ENCODE data around the gene PTPRR. TPM values are rescaled to one million over a fixed set of nuclear protein-coding genes. Genes with fewer than 3 reads are reported as not detected.

PTPRR gene
- polyA plus RNA-seq, 2 of the 4 experiments (the other 2 are of a cell fraction) = 0.13 to 0.15 TPM

- Histone ChIP-seq H3K9me3 (no peaks in the 10 kb centered on the region), H3K27ac (no peak overlapping the region), H3K4me2 (no peak overlapping the region), H3K4me1 (no peaks in the 10 kb centered on the region), H3K4me3 (no peak overlapping the region)
- ATAC-seq = no peak
- ChIA-PET POLR2A (no interaction called here), CTCF (interaction anchor here (0.9 kb wide), 1 partner anchor 729 kb away, joined by 3 read pairs; no protein-coding TSS in a partner anchor)
- FAIRE-seq = no peak
- WGBS (ENCODE audit: missing lambda C conversion rate) = 60% methylated on average over 1 of the region's 1 CpG
- no peak for DNase-seq (ENCODE audit: low read depth in 1 of 2, low spot score in 1 of 2)
- no peak for TF ChIP-seq CBX2 (IDR thresholded peaks at IDR 0.05; ENCODE audit: borderline replicate concordance, low read depth)
- TF ChIP-seq CHD4 (IDR thresholded peaks at IDR 0.05; ENCODE audit: borderline replicate concordance) = no peak
- TF ChIP-seq POLR2AphosphoS2 (conservative IDR thresholded peaks at IDR 0.05; ENCODE audit: low read length) = no peak
- TF ChIP-seq, protein P1, sequence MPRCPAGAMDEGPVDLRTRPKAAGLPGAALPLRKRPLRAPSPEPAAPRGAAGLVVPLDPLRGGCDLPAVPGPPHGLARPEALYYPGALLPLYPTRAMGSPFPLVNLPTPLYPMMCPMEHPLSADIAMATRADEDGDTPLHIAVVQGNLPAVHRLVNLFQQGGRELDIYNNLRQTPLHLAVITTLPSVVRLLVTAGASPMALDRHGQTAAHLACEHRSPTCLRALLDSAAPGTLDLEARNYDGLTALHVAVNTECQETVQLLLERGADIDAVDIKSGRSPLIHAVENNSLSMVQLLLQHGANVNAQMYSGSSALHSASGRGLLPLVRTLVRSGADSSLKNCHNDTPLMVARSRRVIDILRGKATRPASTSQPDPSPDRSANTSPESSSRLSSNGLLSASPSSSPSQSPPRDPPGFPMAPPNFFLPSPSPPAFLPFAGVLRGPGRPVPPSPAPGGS (IDR thresholded peaks at IDR 0.05) = no peak
- TF ChIP-seq PBX3 (IDR thresholded peaks at IDR 0.05) = no peak
- no peak for TF ChIP-seq MAZ (IDR thresholded peaks at IDR 0.05; ENCODE audit: borderline replicate concordance, low read depth, low read length)
- no peak for TF ChIP-seq KDM1A (IDR thresholded peaks at IDR 0.05; ENCODE audit: low read depth)
- TF ChIP-seq ZNF302 (CRISPR knock-in tag; IDR thresholded peaks at IDR 0.05) = no peak
- TF ChIP-seq RAD21 (conservative IDR thresholded peaks at IDR 0.05 in 1 of 2, IDR thresholded peaks at IDR 0.05 in 1 of 2) = no peak
- TF ChIP-seq BHLHE40 (IDR thresholded peaks at IDR 0.05; ENCODE audit: low read depth, low read length) = no peak
- no peak for TF ChIP-seq MAFK (IDR thresholded peaks at IDR 0.05; ENCODE audit: partially characterized antibody)
- TF ChIP-seq, protein P2, sequence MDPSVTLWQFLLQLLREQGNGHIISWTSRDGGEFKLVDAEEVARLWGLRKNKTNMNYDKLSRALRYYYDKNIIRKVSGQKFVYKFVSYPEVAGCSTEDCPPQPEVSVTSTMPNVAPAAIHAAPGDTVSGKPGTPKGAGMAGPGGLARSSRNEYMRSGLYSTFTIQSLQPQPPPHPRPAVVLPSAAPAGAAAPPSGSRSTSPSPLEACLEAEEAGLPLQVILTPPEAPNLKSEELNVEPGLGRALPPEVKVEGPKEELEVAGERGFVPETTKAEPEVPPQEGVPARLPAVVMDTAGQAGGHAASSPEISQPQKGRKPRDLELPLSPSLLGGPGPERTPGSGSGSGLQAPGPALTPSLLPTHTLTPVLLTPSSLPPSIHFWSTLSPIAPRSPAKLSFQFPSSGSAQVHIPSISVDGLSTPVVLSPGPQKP (IDR thresholded peaks at IDR 0.05; ENCODE audit: low read depth, low read length) = no peak
- no peak for TF ChIP-seq NR3C1 (IDR thresholded peaks at IDR 0.05)
- no peak for TF ChIP-seq FOXS1 (CRISPR knock-in tag; IDR thresholded peaks at IDR 0.05)
Measured at GRCh38 chr12:70608184-70608583, 312.4 kb downstream of the PTPRR start.

DNA sequence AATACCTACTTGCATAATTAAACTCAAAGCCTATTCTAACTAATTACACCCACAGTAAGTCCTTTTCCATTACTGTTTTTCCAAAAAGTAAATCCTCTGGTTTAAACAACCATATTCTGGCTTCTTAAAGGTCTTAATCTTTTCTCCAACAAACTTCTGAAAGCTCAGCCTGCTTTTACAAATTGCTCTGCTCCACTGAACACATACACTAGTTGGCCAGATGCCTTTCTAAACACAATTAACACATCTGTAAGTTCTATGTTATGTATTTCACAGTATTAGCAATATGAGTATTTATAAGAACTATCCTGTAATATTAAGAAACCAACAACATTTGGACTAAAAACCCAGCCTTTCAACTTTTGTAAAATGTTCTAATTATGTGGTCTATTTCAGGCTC, 313.4 kb downstream of the PTPRR start:
- Histone ChIP-seq H3K9me3 (no peaks in the 10 kb centered on the region), H3K4me1 (no peaks in the 10 kb centered on the region), H3K4me3 (no peak overlapping the region), H3K4me2 (no peak overlapping the region), H3K27ac (no peak overlapping the region)
- ATAC-seq (no peak), FAIRE-seq (no peak), DNase-seq (ENCODE audit: low read depth in 1 of 2, low spot score in 1 of 2) (no peak)
- POLR2A ChIA-PET = no interaction called here
- CTCF ChIA-PET = interaction anchor here (0.7 to 1.3 kb wide), 2 partner anchors 112 to 727 kb away, joined by 3 read pairs; no protein-coding TSS in a partner anchor
- TF ChIP-seq HEYL (CRISPR knock-in tag; IDR thresholded peaks at IDR 0.05) = no peak
- TF ChIP-seq MAZ (IDR thresholded peaks at IDR 0.05; ENCODE audit: borderline replicate concordance, low read depth, low read length) = no peak
- no peak for TF ChIP-seq PBX3 (IDR thresholded peaks at IDR 0.05)
- TF ChIP-seq CEBPB (IDR thresholded peaks at IDR 0.05) = no peak
- no peak for TF ChIP-seq KDM5A (IDR thresholded peaks at IDR 0.05)
- no peak for TF ChIP-seq CBX2 (IDR thresholded peaks at IDR 0.05; ENCODE audit: borderline replicate concordance, low read depth)
- no peak for TF ChIP-seq CBX8 (IDR thresholded peaks at IDR 0.05)
- no peak for TF ChIP-seq EHMT2 (IDR thresholded peaks at IDR 0.05; ENCODE audit: low read depth)
- TF ChIP-seq HOXA7 (CRISPR knock-in tag; IDR thresholded peaks at IDR 0.05) = no peak
- TF ChIP-seq ZNF302 (CRISPR knock-in tag; IDR thresholded peaks at IDR 0.05) = no peak
- TF ChIP-seq, protein P2 (IDR thresholded peaks at IDR 0.05; ENCODE audit: low read depth, low read length) = no peak
- no peak for TF ChIP-seq SREBF2 (IDR thresholded peaks at IDR 0.05)
